Tibial nerve (tissue), 4 donors: ENCODE results near the gene SOCS7. TPM values are rescaled to one million over a fixed set of nuclear protein-coding genes. Genes with fewer than 3 reads are reported as not detected.
A peak's percentile ranks its signal among the peaks of the same experiment; 100 is the strongest.

Source experiments
- DNase-seq, 2 donors: peaks; one replicate each; pipeline ENCODE4 v3.0.0-alpha.2; 2019; ENCODE audit warnings: low spot score in 2 of 2
- H3K27ac ChIP-seq, 4 donors: fragments of 200-600 bp; sonication (generic) in 3 of 4; one replicate each; pipeline ENCODE4 v1.5.1; 2017 to 2019; ENCODE audit warnings: mild to moderate bottlenecking in 1 of 4
- H3K27me3 ChIP-seq, 2 donors: fragments of 200-600 bp; sonication (generic) in 1 of 2; one replicate each; pipeline versions ENCODE4 v1.5.1 to v1.6.0; 2017 to 2019
- H3K36me3 ChIP-seq, 3 donors: fragments of 200-600 bp; sonication (generic); one replicate each; pipeline ENCODE4 v1.5.1; 2018 to 2019
- H3K4me1 ChIP-seq, 4 donors: fragments of 200-600 bp; sonication (generic) in 3 of 4; one replicate each; pipeline ENCODE4 v1.5.1; 2017 to 2019
- H3K4me3 ChIP-seq, 4 donors: fragments of 200-600 bp; sonication (generic) in 3 of 4; one replicate each; pipeline ENCODE4 v1.5.1; 2017 to 2019; ENCODE audit warnings: mild to moderate bottlenecking in 1 of 4, moderate library complexity in 1 of 4
- H3K9me3 ChIP-seq, 4 donors: fragments of 200-600 bp; sonication (generic) in 3 of 4; one replicate each; pipeline ENCODE4 v1.5.1; 2017 to 2019
- CTCF ChIP-seq, 5 experiments: fragments of 200-600 bp in 3 of 5; fragments of 450-650 bp in 2 of 5; sonication (generic) in 3 of 5; IDR thresholded peaks; one replicate each; pipeline ENCODE4 v1.5.1; 2016 to 2019; ENCODE audit warnings: antibody characterized with exemption in 5 of 5, mild to moderate bottlenecking in 3 of 5, moderate library complexity in 2 of 5
- EP300 ChIP-seq, 2 donors: sonication (generic); formaldehyde crosslinking; IDR thresholded peaks; one replicate each; pipeline ENCODE4 v1.6.1; 2017; ENCODE audit warnings: antibody characterized with exemption in 2 of 2, mild to moderate bottlenecking in 1 of 2
- POLR2A ChIP-seq, 2 donors: fragments of 450-650 bp; IDR thresholded peaks; one replicate each; pipeline ENCODE4 v1.6.1; 2017; ENCODE audit warnings: antibody characterized with exemption in 2 of 2, mild to moderate bottlenecking in 2 of 2, moderate library complexity in 2 of 2
- WGBS, 2 donors: methylation state at CpG; one replicate each; pipeline ENCODE4 v1.1.5; 2018; 5-methylcytosine and 5-hydroxymethylcytosine counted together
- total RNA-seq, 4 donors: library from RNA; depleted of rRNA; stranded (reverse); fragments of >200 nt; gene quantifications; one replicate each; pipeline ENCODE4 v1.1.0, GENCODE V29; 2016

The SOCS7 gene
- total RNA-seq, 4 donors from 2014 or later = 14.7 to 26.4 (median 17.8) TPM

GRCh38 chr17:38426441-38426840, 74.8 kb downstream of the SOCS7 start:
- Histone ChIP-seq H3K4me1 (peaks cover 0 to 82% (median 53%) of the 10 kb centered on the region in 4 donors), H3K27me3 (no peaks in the 10 kb centered on the region), H3K36me3 (no peaks in the 10 kb centered on the region), H3K9me3 (no peaks in the 10 kb centered on the region), H3K27ac (peak overlapping the region in 3 of 4 donors; percentile 84 to 99 (median 94)), H3K4me3 (no peak overlapping the region)
- TF ChIP-seq POLR2A (IDR thresholded peaks at IDR 0.05) (no peak), CTCF (IDR thresholded peaks at IDR 0.05) (no peak), EP300 (IDR thresholded peaks at IDR 0.05) (no peak)
- no peak for DNase-seq

GRCh38 chr17:38427160-38427949, 75.7 kb downstream of the SOCS7 start:
- 56 to 62% methylated on average over 7 of the region's 7 CpGs for WGBS, 2 donors
- peak overlapping the region; percentile 84 to 99 (median 90) for H3K27ac ChIP-seq
- H3K4me1 ChIP-seq = peaks cover 0 to 82% (median 47%) of the 10 kb centered on the region in 4 donors
- H3K4me3 ChIP-seq = peak overlapping the region; percentile 60 to 95 (median 84)
- TF ChIP-seq POLR2A (IDR thresholded peaks at IDR 0.05) = no peak
- no peaks in the 10 kb centered on the region for H3K36me3 ChIP-seq
- no peaks in the 10 kb centered on the region for H3K27me3 ChIP-seq
- no peak for DNase-seq
- H3K9me3 ChIP-seq = no peaks in the 10 kb centered on the region

- Histone ChIP-seq H3K4me1 (peaks cover 0 to 82% (median 43%) of the 10 kb centered on the region in 4 donors), H3K27ac (peak within 1 kb of the TSS; percentile 84 to 99 (median 90)), H3K27me3 (no peaks in the 10 kb centered on the region), H3K4me3 (peak within 1 kb of the TSS; percentile 60 to 95 (median 84)), H3K36me3 (no peaks in the 10 kb centered on the region), H3K9me3 (no peaks in the 10 kb centered on the region)
- DNase-seq = no peak
- TF ChIP-seq CTCF (IDR thresholded peaks at IDR 0.05) (no peak), EP300 (IDR thresholded peaks at IDR 0.05) (peak in 1 of 2 donors; percentile 40), POLR2A (IDR thresholded peaks at IDR 0.05) (peak in 1 of 2 donors; percentile 42)
- WGBS, 2 donors = 0% methylated on average over 5 to 27 of the region's 46 CpGs
These were observed 76.5 kb downstream of the SOCS7 start, which contains the start of gene ARHGAP23 for GRCh38 chr17:38428112-38428642. TSS of gene ARHGAP23 (plus strand) at chr17:38428464. CDS start at chr17:38428486, 22 bp downstream.

- peak overlapping the region; percentile 60 to 95 (median 84) for H3K4me3 ChIP-seq
- H3K27me3 ChIP-seq = no peaks in the 10 kb centered on the region
- DNase-seq = no peak
- H3K4me1 ChIP-seq = peaks cover 0 to 85% (median 45%) of the 10 kb centered on the region in 4 donors
- H3K9me3 ChIP-seq = no peaks in the 10 kb centered on the region
- TF ChIP-seq POLR2A (IDR thresholded peaks at IDR 0.05) (no peak), EP300 (IDR thresholded peaks at IDR 0.05) (no peak), CTCF (IDR thresholded peaks at IDR 0.05) (no peak)
- WGBS, 2 donors = 0 to 3% methylated on average over 7 to 30 of the region's 56 CpGs
- no peaks in the 10 kb centered on the region for H3K36me3 ChIP-seq
- H3K27ac ChIP-seq = peak overlapping the region; percentile 84 to 99 (median 90)
These were observed 77.2 kb downstream of the SOCS7 start for GRCh38 chr17:38428643-38429371.

- no peak for DNase-seq
- Histone ChIP-seq H3K9me3 (no peaks in the 10 kb centered on the region), H3K4me1 (peaks cover 0 to 88% (median 50%) of the 10 kb centered on the region in 4 donors), H3K27me3 (no peaks in the 10 kb centered on the region), H3K4me3 (peak overlapping the region in 3 of 4 donors; percentile 78 to 95 (median 89)), H3K36me3 (no peaks in the 10 kb centered on the region), H3K27ac (peak overlapping the region; percentile 84 to 99 (median 90))
- no peak for TF ChIP-seq CTCF (IDR thresholded peaks at IDR 0.05)
- no peak for TF ChIP-seq EP300 (IDR thresholded peaks at IDR 0.05)
- no peak for TF ChIP-seq POLR2A (IDR thresholded peaks at IDR 0.05)
- WGBS, 2 donors = 34 to 36% methylated on average over 9 of the region's 9 CpGs
These were observed 77.9 kb downstream of the SOCS7 start for GRCh38 chr17:38429476-38430100.
